GM23248 (cell line): Measurements from ENCODE around the gene LRCH4. TPM values are rescaled to one million over a fixed set of nuclear protein-coding genes. Genes with fewer than 3 reads are reported as not detected.

ENCODE experiments used
- DNase-seq: peaks from one replicate; pipeline ENCODE4 v3.0.0-alpha.2; 2015
- H2AFZ ChIP-seq: fragments of 200-600 bp; sonication (generic); 2 replicates; pipeline ENCODE4 v1.6.1; 2016; ENCODE audit warnings: antibody characterized with exemption
- H3F3A ChIP-seq: fragments of 200-600 bp; sonication (generic); 2 replicates; pipeline ENCODE4 v1.6.1; 2016; ENCODE audit warnings: mild to moderate bottlenecking, antibody characterized with exemption, mixed run types; ENCODE audit not compliant: insufficient read depth
- H3K27ac ChIP-seq: fragments of 200-600 bp; sonication (generic); 2 replicates; pipeline ENCODE4 v1.5.1; 2016; ENCODE audit warnings: mild to moderate bottlenecking
- H3K27me3 ChIP-seq: fragments of 200-600 bp; sonication (generic); replicated peaks from 2 replicates; pipeline ENCODE4 v1.6.1; 2016; ENCODE audit warnings: mild to moderate bottlenecking; ENCODE audit not compliant: insufficient read depth
- H3K36me3 ChIP-seq: fragments of 200-600 bp; sonication (generic); 2 replicates; pipeline ENCODE4 v1.6.1; 2016; ENCODE audit warnings: low read depth, mild to moderate bottlenecking
- H3K4me1 ChIP-seq: fragments of 200-600 bp; sonication (generic); 2 replicates; pipeline ENCODE4 v1.6.1; 2016; ENCODE audit warnings: mild to moderate bottlenecking; ENCODE audit not compliant: insufficient read depth
- H3K4me2 ChIP-seq: fragments of 200-600 bp; sonication (generic); one replicate; pipeline ENCODE4 v1.6.1; 2016; ENCODE audit warnings: mild to moderate bottlenecking; ENCODE audit not compliant: unreplicated experiment
- H3K4me3 ChIP-seq: fragments of 200-600 bp; sonication (generic); 2 replicates; pipeline ENCODE4 v1.5.1; 2016; ENCODE audit warnings: mild to moderate bottlenecking
- H3K79me2 ChIP-seq: fragments of 200-600 bp; sonication (generic); 2 replicates; pipeline ENCODE4 v1.6.1; 2016; ENCODE audit warnings: mild to moderate bottlenecking; ENCODE audit not compliant: insufficient read depth
- H3K9ac ChIP-seq: fragments of 200-600 bp; sonication (generic); 2 replicates; pipeline ENCODE4 v1.6.1; 2016; ENCODE audit warnings: mild to moderate bottlenecking
- H3K9me2 ChIP-seq: fragments of 200-600 bp; sonication (generic); 2 replicates; pipeline ENCODE4 v1.6.1; 2016; ENCODE audit warnings: mixed run types, mild to moderate bottlenecking, moderate library complexity; ENCODE audit not compliant: insufficient read depth
- H3K9me3 ChIP-seq: fragments of 200-600 bp; sonication (generic); one replicate; pipeline ENCODE4 v1.6.1; 2017; ENCODE audit warnings: low read depth
- H4K20me1 ChIP-seq: fragments of 200-600 bp; sonication (generic); 2 replicates; pipeline ENCODE4 v1.6.0; 2016; ENCODE audit not compliant: insufficient read depth
- EZH2 ChIP-seq: fragments of 200-600 bp; sonication (generic); IDR thresholded peaks from 2 replicates; pipeline ENCODE4 v1.6.1; 2018; ENCODE audit warnings: antibody characterized with exemption, mild to moderate bottlenecking; ENCODE audit not compliant: insufficient read depth, poor library complexity, severe bottlenecking
- EZH2phosphoT487 ChIP-seq: fragments of 200-600 bp; sonication (generic); IDR thresholded peaks from 2 replicates; pipeline ENCODE4 v1.6.1; 2018; ENCODE audit warnings: antibody characterized with exemption, moderate library complexity, mild to moderate bottlenecking, low read depth; ENCODE audit not compliant: insufficient read depth
- WGBS, 2 experiments: methylation state at CpG; one replicate each; pipeline ENCODE4 v1.1.6; 2015 to 2017; ENCODE audit warnings: low lambda C conversion rate in 2 of 2, low coverage in 1 of 2; ENCODE audit errors: missing lambda C conversion rate in 2 of 2; 5-methylcytosine and 5-hydroxymethylcytosine counted together
- in situ Hi-C: fragments of 300-500 bp; cut with MboI; formaldehyde crosslinking; loops from 2 replicates; pipeline ENCODE4 v1.15.0; 2020
- polyA plus RNA-seq: library from polyadenylated mRNA; unstranded; fragments of >200 nt; fragmentation: Nextera tagmentation; extraction: Ambion mirVana; gene quantifications from 2 replicates; pipeline ENCODE4 v1.2.1, GENCODE V29; 2016
- total RNA-seq: library from RNA; depleted of rRNA; stranded (reverse); fragments of >200 nt; shearing (Covaris generic); gene quantifications from 2 replicates; pipeline ENCODE4 v1.2.3, GENCODE V29; 2014

LRCH4 gene
- total and polyA plus RNA-seq, 2 experiments from 2014 or later, result 12.9 to 13.6 TPM

- in situ Hi-C loops, result no loop called here
- H3K9me2 ChIP-seq, result no peaks in the 10 kb centered on the region
- no peaks in the 10 kb centered on the region for H3K27me3 ChIP-seq
- H3K36me3 ChIP-seq, result peaks cover 3% of the 10 kb centered on the region; the same call in 1 of the 2 replicates
- no peaks in the 10 kb centered on the region for H3F3A ChIP-seq
- no peaks in the 10 kb centered on the region for H3K79me2 ChIP-seq
- no peak overlapping the region for H3K9ac ChIP-seq
- H3K4me3 ChIP-seq, result no peak overlapping the region
- 82 to 95% methylated on average over 9 to 12 of the region's 13 CpGs for WGBS, 2 experiments
- no peak for DNase-seq
- no peak overlapping the region for H2AFZ ChIP-seq
- no peak for TF ChIP-seq EZH2phosphoT487
- TF ChIP-seq EZH2, result no peak
- no peak overlapping the region for H3K4me2 ChIP-seq
- no peak overlapping the region for H3K27ac ChIP-seq
- H4K20me1 ChIP-seq, result no peaks in the 10 kb centered on the region; the same call in 1 of the 2 replicates
- no peaks in the 10 kb centered on the region for H3K4me1 ChIP-seq
- H3K9me3 ChIP-seq, result no peaks in the 10 kb centered on the region
Measured at GRCh38 chr7:100576384-100576993, 9.4 kb downstream of the LRCH4 start.

GRCh38 chr7:100575746-100576383 is 10.1 kb downstream of the LRCH4 start:
- no peaks in the 10 kb centered on the region; the same call in 1 of the 2 replicates for H3K36me3 ChIP-seq
- no peak for DNase-seq
- no peaks in the 10 kb centered on the region for H3K9me2 ChIP-seq
- no peak overlapping the region for H3K27ac ChIP-seq
- no peak for TF ChIP-seq EZH2
- no peak for TF ChIP-seq EZH2phosphoT487
- no peak overlapping the region for H3K4me2 ChIP-seq
- no peaks in the 10 kb centered on the region for H3K27me3 ChIP-seq
- H4K20me1 ChIP-seq, result no peaks in the 10 kb centered on the region; the same call in 1 of the 2 replicates
- in situ Hi-C loops, result no loop called here
- no peaks in the 10 kb centered on the region for H3K79me2 ChIP-seq
- H3F3A ChIP-seq, result no peaks in the 10 kb centered on the region
- no peak overlapping the region for H3K4me3 ChIP-seq
- H3K4me1 ChIP-seq, result no peaks in the 10 kb centered on the region
- no peaks in the 10 kb centered on the region for H3K9me3 ChIP-seq
- no peak overlapping the region for H3K9ac ChIP-seq
- H2AFZ ChIP-seq, result no peak overlapping the region
- WGBS, 2 experiments, result 87 to 88% methylated on average over 16 to 17 of the region's 17 CpGs

GRCh38 chr7:100575206-100575631 is 10.7 kb downstream of the LRCH4 start:
- no peaks in the 10 kb centered on the region; the same call in 1 of the 2 replicates for H3K36me3 ChIP-seq
- H3K27ac ChIP-seq, result no peak overlapping the region
- no peak overlapping the region for H3K4me3 ChIP-seq
- TF ChIP-seq EZH2phosphoT487 (no peak), EZH2 (no peak)
- no peak overlapping the region for H3K9ac ChIP-seq
- no peaks in the 10 kb centered on the region for H3K9me3 ChIP-seq
- H3K4me1 ChIP-seq, result no peaks in the 10 kb centered on the region
- no peak overlapping the region for H2AFZ ChIP-seq
- in situ Hi-C loops, result no loop called here
- H3K79me2 ChIP-seq, result no peaks in the 10 kb centered on the region
- no peak overlapping the region for H3K4me2 ChIP-seq
- no peaks in the 10 kb centered on the region for H3K9me2 ChIP-seq
- no peak for DNase-seq
- WGBS, 2 experiments, result 89 to 94% methylated on average over 12 to 14 of the region's 14 CpGs
- no peaks in the 10 kb centered on the region for H3F3A ChIP-seq
- no peaks in the 10 kb centered on the region for H4K20me1 ChIP-seq
- no peaks in the 10 kb centered on the region; the same call in 1 of the 2 replicates for H3K27me3 ChIP-seq

- H3K79me2 ChIP-seq, result no peaks in the 10 kb centered on the region
- no peaks in the 10 kb centered on the region; the same call in 1 of the 2 replicates for H3K27me3 ChIP-seq
- TF ChIP-seq EZH2phosphoT487, result no peak
- no peak for TF ChIP-seq EZH2
- H3K4me2 ChIP-seq, result no peak overlapping the region
- H3K4me3 ChIP-seq, result no peak overlapping the region
- no peaks in the 10 kb centered on the region for H3F3A ChIP-seq
- no peak overlapping the region for H2AFZ ChIP-seq
- no peak for DNase-seq
- H4K20me1 ChIP-seq, result no peaks in the 10 kb centered on the region
- WGBS, 2 experiments, result 94 to 96% methylated on average over 33 to 44 of the region's 44 CpGs
- H3K9me3 ChIP-seq, result no peaks in the 10 kb centered on the region
- no peaks in the 10 kb centered on the region for H3K9me2 ChIP-seq
- no peaks in the 10 kb centered on the region for H3K4me1 ChIP-seq
- in situ Hi-C loops, result no loop called here
- no peak overlapping the region for H3K9ac ChIP-seq
- no peaks in the 10 kb centered on the region; the same call in 1 of the 2 replicates for H3K36me3 ChIP-seq
- H3K27ac ChIP-seq, result no peak overlapping the region
Measured at GRCh38 chr7:100574362-100575205, 11.3 kb downstream of the LRCH4 start.
